Hepatocyte (in vitro differentiated cells): Measurements from ENCODE around the gene MACF1. TPM values are rescaled to one million over a fixed set of nuclear protein-coding genes. Genes with fewer than 3 reads are reported as not detected.

ENCODE experiments used
- DNase-seq: peaks from one replicate; pipeline ENCODE4 v3.0.0-alpha.2; 2016; ENCODE audit warnings: low spot score
- H2AFZ ChIP-seq: fragments of 200-600 bp; sonication (generic); 2 replicates; pipeline ENCODE4 v1.6.0; 2016; ENCODE audit warnings: antibody characterized with exemption, mild to moderate bottlenecking
- H3K27ac ChIP-seq: fragments of 200-600 bp; sonication (generic); 2 replicates; pipeline ENCODE4 v1.5.1; 2016; ENCODE audit warnings: mild to moderate bottlenecking
- H3K27me3 ChIP-seq: fragments of 200-600 bp; sonication (generic); 2 replicates; pipeline ENCODE4 v1.6.1; 2016
- H3K36me3 ChIP-seq: fragments of 200-600 bp; sonication (generic); replicated peaks from 2 replicates; pipeline ENCODE4 v1.5.1; 2016; ENCODE audit warnings: low read depth; ENCODE audit not compliant: insufficient read depth
- H3K4me1 ChIP-seq: fragments of 200-600 bp; sonication (generic); 2 replicates; pipeline ENCODE4 v1.5.1; 2016; ENCODE audit warnings: mild to moderate bottlenecking, moderate library complexity; ENCODE audit not compliant: insufficient read depth
- H3K4me2 ChIP-seq: fragments of 200-600 bp; sonication (generic); 2 replicates; pipeline ENCODE4 v1.6.0; 2016
- H3K4me3 ChIP-seq: fragments of 200-600 bp; sonication (generic); 2 replicates; pipeline ENCODE4 v1.5.1; 2016; ENCODE audit warnings: mild to moderate bottlenecking
- H3K79me2 ChIP-seq: fragments of 200-600 bp; sonication (generic); 2 replicates; pipeline ENCODE4 v1.6.0; 2017; ENCODE audit warnings: mild to moderate bottlenecking
- H3K9me2 ChIP-seq: fragments of 200-600 bp; sonication (generic); replicated peaks from 2 replicates; pipeline ENCODE4 v1.6.0; 2017; ENCODE audit warnings: mild to moderate bottlenecking; ENCODE audit not compliant: insufficient read depth
- H3K9me3 ChIP-seq: fragments of 200-600 bp; sonication (generic); 2 replicates; pipeline ENCODE4 v1.5.1; 2016; ENCODE audit warnings: low read depth, mild to moderate bottlenecking
- H4K20me1 ChIP-seq: fragments of 200-600 bp; sonication (generic); 2 replicates; pipeline ENCODE4 v1.6.0; 2016; ENCODE audit warnings: mild to moderate bottlenecking; ENCODE audit not compliant: insufficient read depth, poor library complexity, severe bottlenecking
- EZH2 ChIP-seq: fragments of 200-600 bp; sonication (generic); IDR thresholded peaks from 2 replicates; pipeline ENCODE4 v1.6.1; 2016; ENCODE audit warnings: antibody characterized with exemption, mild to moderate bottlenecking, borderline replicate concordance
- EZH2phosphoT487 ChIP-seq: fragments of 200-600 bp; sonication (generic); IDR thresholded peaks from one replicate; pipeline ENCODE4 v1.6.1; 2018; ENCODE audit warnings: antibody characterized with exemption, mild to moderate bottlenecking, low read depth, moderate library complexity; ENCODE audit not compliant: unreplicated experiment, severe bottlenecking
- WGBS: methylation state at CpG from one replicate; pipeline ENCODE4 v1.1.6; 2016; ENCODE audit warnings: low lambda C conversion rate; ENCODE audit errors: missing lambda C conversion rate; 5-methylcytosine and 5-hydroxymethylcytosine counted together
- polyA plus RNA-seq: library from polyadenylated mRNA; unstranded; fragments of >200 nt; fragmentation: Nextera tagmentation; extraction: Ambion mirVana; gene quantifications from 2 replicates; pipeline ENCODE4 v1.2.1, GENCODE V29; 2016
- total RNA-seq: library from RNA; depleted of rRNA; stranded (reverse); fragments of >200 nt; gene quantifications from 2 replicates; pipeline ENCODE4 v1.2.3, GENCODE V29; 2014
- TF ChIP-seq, protein P1 (sequence below): fragments of 200-600 bp; sonication (generic); IDR thresholded peaks from 2 replicates; pipeline ENCODE4 v1.5.1; 2016; ENCODE audit warnings: antibody characterized with exemption, mild to moderate bottlenecking; ENCODE audit not compliant: poor library complexity

Gene MACF1
- total and polyA plus RNA-seq, 2 experiments from 2014 or later = 47.1 to 136 TPM

DNA sequence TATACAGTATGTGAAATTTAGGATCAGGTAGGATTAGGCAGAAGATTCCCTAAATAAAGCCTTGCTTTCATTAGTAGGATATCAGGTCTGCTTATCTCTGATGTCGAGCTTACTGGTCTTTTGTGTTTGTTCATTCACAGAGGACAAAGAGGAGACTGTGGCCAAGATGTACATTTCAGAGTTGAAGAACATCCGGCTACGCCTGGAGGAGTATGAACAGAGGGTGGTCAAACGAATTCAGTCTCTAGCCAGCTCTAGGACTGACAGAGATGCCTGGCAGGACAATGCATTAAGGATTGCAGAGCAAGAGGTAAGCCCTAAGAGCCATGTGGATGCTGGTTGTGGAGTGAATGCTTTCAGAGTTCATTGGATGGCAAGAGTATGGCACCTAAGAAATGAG, 106.2 kb downstream of the MACF1 start:
- no peaks in the 10 kb centered on the region for H3K27me3 ChIP-seq
- H3K4me1 ChIP-seq = no peaks in the 10 kb centered on the region
- no peak overlapping the region for H3K27ac ChIP-seq
- no peak overlapping the region for H2AFZ ChIP-seq
- H3K9me2 ChIP-seq = no peaks in the 10 kb centered on the region
- no peak overlapping the region for H3K4me3 ChIP-seq
- no peaks in the 10 kb centered on the region for H4K20me1 ChIP-seq
- no peaks in the 10 kb centered on the region for H3K36me3 ChIP-seq
- no peak overlapping the region for H3K4me2 ChIP-seq
- no peak for DNase-seq
- WGBS = 65% methylated on average over 4 of the region's 4 CpGs
- TF ChIP-seq, protein P1, sequence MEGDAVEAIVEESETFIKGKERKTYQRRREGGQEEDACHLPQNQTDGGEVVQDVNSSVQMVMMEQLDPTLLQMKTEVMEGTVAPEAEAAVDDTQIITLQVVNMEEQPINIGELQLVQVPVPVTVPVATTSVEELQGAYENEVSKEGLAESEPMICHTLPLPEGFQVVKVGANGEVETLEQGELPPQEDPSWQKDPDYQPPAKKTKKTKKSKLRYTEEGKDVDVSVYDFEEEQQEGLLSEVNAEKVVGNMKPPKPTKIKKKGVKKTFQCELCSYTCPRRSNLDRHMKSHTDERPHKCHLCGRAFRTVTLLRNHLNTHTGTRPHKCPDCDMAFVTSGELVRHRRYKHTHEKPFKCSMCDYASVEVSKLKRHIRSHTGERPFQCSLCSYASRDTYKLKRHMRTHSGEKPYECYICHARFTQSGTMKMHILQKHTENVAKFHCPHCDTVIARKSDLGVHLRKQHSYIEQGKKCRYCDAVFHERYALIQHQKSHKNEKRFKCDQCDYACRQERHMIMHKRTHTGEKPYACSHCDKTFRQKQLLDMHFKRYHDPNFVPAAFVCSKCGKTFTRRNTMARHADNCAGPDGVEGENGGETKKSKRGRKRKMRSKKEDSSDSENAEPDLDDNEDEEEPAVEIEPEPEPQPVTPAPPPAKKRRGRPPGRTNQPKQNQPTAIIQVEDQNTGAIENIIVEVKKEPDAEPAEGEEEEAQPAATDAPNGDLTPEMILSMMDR = no peak
- no peaks in the 10 kb centered on the region for H3K79me2 ChIP-seq
- no peaks in the 10 kb centered on the region for H3K9me3 ChIP-seq

GRCh38 chr1:39317111-39317510, 112.6 kb downstream of the MACF1 start:
- no peaks in the 10 kb centered on the region for H3K27me3 ChIP-seq
- no peak for DNase-seq
- no peak overlapping the region for H3K27ac ChIP-seq
- no peaks in the 10 kb centered on the region for H3K79me2 ChIP-seq
- H3K36me3 ChIP-seq = no peaks in the 10 kb centered on the region
- H4K20me1 ChIP-seq = no peaks in the 10 kb centered on the region
- no peaks in the 10 kb centered on the region for H3K4me1 ChIP-seq
- no peak overlapping the region for H3K4me3 ChIP-seq
- 96% methylated on average over 8 of the region's 8 CpGs for WGBS
- TF ChIP-seq EZH2 (no peak), EZH2phosphoT487 (no peak)
- TF ChIP-seq, protein P1 = no peak
- H3K9me2 ChIP-seq = no peaks in the 10 kb centered on the region
- no peak overlapping the region for H2AFZ ChIP-seq
- H3K9me3 ChIP-seq = no peaks in the 10 kb centered on the region
- H3K4me2 ChIP-seq = no peak overlapping the region

- WGBS = 77% methylated on average over 6 of the region's 6 CpGs
- H3K36me3 ChIP-seq = no peaks in the 10 kb centered on the region
- no peaks in the 10 kb centered on the region for H3K79me2 ChIP-seq
- TF ChIP-seq EZH2 = no peak
- H4K20me1 ChIP-seq = no peaks in the 10 kb centered on the region
- H3K9me3 ChIP-seq = no peaks in the 10 kb centered on the region
- H3K9me2 ChIP-seq = no peaks in the 10 kb centered on the region
- no peak overlapping the region for H3K4me3 ChIP-seq
- no peak overlapping the region for H2AFZ ChIP-seq
- DNase-seq = no peak
- H3K4me2 ChIP-seq = no peak overlapping the region
- H3K4me1 ChIP-seq = no peaks in the 10 kb centered on the region
- H3K27me3 ChIP-seq = no peaks in the 10 kb centered on the region
- H3K27ac ChIP-seq = no peak overlapping the region
Measured at GRCh38 chr1:39317910-39318633, 113.6 kb downstream of the MACF1 start.

DNA sequence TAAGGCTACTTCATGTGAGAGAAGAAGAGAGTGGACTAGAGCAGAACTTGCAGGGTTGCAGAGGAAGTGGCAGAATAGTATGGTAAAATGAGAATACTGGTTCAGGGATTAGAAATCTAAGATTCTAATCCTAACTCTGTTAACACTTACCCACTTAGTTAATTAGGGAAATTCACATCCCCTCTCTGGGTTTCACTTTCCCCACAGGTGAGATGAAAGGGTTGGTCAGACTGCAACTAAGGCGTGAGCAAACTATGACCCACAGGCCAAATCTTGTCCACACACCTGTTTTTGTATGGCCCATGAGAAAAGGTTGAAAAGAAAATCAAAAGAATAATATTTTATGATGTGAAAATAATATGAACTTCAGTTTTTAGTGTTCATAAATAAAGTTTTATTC, 117.5 kb downstream of the MACF1 start:
- Histone ChIP-seq H3K9me2 (no peaks in the 10 kb centered on the region), H3K4me2 (no peak overlapping the region), H4K20me1 (no peaks in the 10 kb centered on the region), H3K9me3 (no peaks in the 10 kb centered on the region), H3K4me1 (no peaks in the 10 kb centered on the region), H3K27me3 (no peaks in the 10 kb centered on the region), H3K36me3 (no peaks in the 10 kb centered on the region), H3K27ac (no peak overlapping the region), H3K4me3 (no peak overlapping the region), H2AFZ (no peak overlapping the region), H3K79me2 (no peaks in the 10 kb centered on the region)
- TF ChIP-seq EZH2 = no peak
- TF ChIP-seq, protein P1 = no peak
- TF ChIP-seq EZH2phosphoT487 = no peak
- WGBS = 100% methylated on average over 1 of the region's 1 CpG
- no peak for DNase-seq
